ENCODE measurements around the gene PRRC2B.

DNA sequence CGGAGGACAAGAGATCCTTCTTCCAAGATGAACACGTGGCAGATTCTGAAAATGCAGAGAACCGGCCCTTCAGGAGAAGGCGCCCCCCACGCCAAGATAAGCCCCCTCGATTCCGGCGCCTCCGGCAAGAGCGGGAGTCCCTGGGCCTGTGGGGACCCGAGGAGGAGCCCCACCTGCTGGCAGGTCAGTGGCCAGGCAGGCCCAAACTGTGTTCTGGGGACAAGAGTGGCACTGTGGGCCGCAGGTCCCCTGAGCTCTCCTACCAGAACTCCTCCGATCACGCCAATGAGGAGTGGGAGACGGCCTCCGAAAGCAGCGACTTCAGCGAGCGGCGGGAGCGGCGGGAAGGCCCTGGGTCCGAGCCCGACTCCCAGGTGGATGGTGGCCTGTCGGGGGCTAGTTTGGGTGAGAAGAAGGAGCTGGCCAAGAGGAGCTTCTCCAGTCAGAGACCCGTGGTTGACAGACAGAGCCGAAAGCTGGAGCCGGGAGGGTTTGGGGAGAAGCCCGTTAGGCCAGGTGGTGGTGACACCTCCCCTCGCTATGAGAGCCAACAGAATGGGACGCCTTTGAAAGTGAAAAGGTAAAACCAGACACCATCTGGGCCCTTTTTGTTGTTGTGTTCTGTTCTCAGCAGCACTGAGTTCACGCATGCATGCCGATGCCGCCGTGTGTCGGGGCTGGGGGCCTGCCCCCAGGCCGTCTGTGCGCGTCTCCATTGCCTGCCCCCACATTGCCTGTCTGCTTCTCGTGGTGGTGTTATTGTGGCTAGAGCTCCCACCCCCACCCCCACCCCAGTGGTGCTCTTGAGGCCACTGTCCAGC, 82.3 kb downstream of the PRRC2B start:
- TF ChIP-seq, protein P1, sequence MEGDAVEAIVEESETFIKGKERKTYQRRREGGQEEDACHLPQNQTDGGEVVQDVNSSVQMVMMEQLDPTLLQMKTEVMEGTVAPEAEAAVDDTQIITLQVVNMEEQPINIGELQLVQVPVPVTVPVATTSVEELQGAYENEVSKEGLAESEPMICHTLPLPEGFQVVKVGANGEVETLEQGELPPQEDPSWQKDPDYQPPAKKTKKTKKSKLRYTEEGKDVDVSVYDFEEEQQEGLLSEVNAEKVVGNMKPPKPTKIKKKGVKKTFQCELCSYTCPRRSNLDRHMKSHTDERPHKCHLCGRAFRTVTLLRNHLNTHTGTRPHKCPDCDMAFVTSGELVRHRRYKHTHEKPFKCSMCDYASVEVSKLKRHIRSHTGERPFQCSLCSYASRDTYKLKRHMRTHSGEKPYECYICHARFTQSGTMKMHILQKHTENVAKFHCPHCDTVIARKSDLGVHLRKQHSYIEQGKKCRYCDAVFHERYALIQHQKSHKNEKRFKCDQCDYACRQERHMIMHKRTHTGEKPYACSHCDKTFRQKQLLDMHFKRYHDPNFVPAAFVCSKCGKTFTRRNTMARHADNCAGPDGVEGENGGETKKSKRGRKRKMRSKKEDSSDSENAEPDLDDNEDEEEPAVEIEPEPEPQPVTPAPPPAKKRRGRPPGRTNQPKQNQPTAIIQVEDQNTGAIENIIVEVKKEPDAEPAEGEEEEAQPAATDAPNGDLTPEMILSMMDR (IDR thresholded peaks at IDR 0.05; ENCODE audit: low read length): peak; percentile 25
- TF ChIP-seq EZH2phosphoT487 (IDR thresholded peaks at IDR 0.05; ENCODE audit: low read length) (no peak), EZH2 (optimal IDR thresholded peaks at IDR 0.05; ENCODE audit: low read depth, low read length) (no peak)
